ENCODE measurements around the gene CYP21A2.
"Not testable (repeated sequence)": the region's sequence is repeated elsewhere in the genome, so short reads cannot be mapped to it uniquely, and the experiment has no call there.

CYP21A2 gene

DNA sequence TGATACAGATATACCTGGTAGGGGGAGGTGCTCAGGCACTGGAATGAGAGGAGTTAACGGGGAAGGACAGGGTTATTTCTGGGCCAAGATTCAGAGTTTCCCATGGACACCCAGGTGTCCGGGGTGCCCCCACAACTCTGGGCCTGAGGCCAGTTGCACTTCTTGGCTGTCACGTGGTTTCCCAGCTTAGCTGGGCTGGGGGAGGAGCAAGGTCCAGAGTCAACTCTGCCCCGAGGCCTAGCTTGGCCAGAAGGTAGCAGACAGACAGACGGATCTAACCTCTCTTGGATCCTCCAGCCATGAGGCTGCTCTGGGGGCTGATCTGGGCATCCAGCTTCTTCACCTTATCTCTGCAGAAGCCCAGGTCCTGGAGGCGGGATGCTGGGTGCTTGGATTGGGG lies 23.7 kb upstream of the CYP21A2 start, which contains the start of gene C4B:
Gene C4B (plus strand): TSS at position 249 of the 400 bp plus-strand sequence. CDS start 51 bp downstream, at position 300.
- not testable (repeated sequence) for DNase-seq (ENCODE audit: low read depth in 2 of 2); H3K4me3 ChIP-seq (replicated peaks in 1 of 2; ENCODE audit: low read depth in 2 of 2, low read length in 2 of 2)

- not testable (repeated sequence) for DNase-seq (ENCODE audit: low read depth in 2 of 2); H3K4me3 ChIP-seq (replicated peaks in 1 of 2; ENCODE audit: low read depth in 2 of 2, low read length in 2 of 2)
Observed at GRCh38 chr6:32022100-32022499, 16.1 kb upstream of the CYP21A2 start.

- not testable (repeated sequence) for H3K4me3 ChIP-seq (replicated peaks in 1 of 2; ENCODE audit: low read depth in 2 of 2, low read length in 2 of 2); DNase-seq (ENCODE audit: low read depth in 2 of 2)
Observed at GRCh38 chr6:32028631-32029030, 9.6 kb upstream of the CYP21A2 start.

DNA sequence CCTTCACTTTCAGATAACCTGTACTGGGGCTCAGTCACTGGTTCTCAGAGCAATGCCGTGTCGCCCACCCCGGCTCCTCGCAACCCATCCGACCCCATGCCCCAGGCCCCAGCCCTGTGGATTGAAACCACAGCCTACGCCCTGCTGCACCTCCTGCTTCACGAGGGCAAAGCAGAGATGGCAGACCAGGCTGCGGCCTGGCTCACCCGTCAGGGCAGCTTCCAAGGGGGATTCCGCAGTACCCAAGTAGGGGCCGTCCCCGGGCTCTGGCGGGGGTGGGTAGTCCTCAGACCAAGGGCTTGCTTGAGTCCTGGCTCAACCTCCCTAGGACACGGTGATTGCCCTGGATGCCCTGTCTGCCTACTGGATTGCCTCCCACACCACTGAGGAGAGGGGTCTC lies 8.7 kb upstream of the CYP21A2 start:
- not testable (repeated sequence) for H3K4me3 ChIP-seq (replicated peaks in 1 of 2; ENCODE audit: low read depth in 2 of 2, low read length in 2 of 2); DNase-seq (ENCODE audit: low read depth in 2 of 2)

DNA sequence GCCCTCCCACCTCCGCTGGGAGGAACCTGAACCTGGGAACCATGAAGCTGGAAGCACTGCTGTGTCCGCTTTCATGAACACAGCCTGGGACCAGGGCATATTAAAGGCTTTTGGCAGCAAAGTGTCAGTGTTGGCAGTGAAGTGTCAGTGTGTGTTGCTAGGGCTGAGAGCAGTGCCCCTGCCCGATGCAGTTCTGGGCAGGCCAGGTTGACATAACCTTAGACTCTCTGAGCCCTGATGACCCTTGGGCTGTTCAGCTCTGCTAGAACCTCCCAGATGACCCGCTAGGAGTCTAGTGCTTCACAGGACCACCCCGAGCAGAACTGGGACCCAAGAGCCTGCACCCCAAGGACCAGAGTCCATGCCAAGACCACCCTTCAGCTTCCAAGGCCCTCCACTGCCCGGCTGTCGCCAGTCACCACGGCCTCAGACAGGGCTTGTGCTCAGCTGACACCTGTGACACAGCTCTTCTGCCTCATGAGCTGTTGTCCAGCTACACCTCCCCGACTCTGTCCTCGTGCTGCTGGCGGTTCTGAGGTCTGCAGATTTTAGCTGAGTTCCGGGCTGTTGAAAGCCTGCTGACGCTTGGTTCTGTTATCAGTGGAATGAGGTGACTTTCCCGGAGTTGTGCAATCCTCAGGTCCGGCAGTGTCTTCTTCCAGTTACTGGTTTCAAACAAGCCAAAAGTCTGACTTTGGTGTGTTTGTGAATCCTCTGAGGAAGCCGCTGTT lies 2.8 kb upstream of the CYP21A2 start:
- DNase-seq (ENCODE audit: low read depth in 2 of 2); H3K4me3 ChIP-seq (replicated peaks in 1 of 2; ENCODE audit: low read depth in 2 of 2, low read length in 2 of 2): not testable (repeated sequence)

- not testable (repeated sequence) for DNase-seq (ENCODE audit: low read depth in 2 of 2)
Observed at GRCh38 chr6:32037136-32037535, 1.1 kb upstream of the CYP21A2 start.

DNA sequence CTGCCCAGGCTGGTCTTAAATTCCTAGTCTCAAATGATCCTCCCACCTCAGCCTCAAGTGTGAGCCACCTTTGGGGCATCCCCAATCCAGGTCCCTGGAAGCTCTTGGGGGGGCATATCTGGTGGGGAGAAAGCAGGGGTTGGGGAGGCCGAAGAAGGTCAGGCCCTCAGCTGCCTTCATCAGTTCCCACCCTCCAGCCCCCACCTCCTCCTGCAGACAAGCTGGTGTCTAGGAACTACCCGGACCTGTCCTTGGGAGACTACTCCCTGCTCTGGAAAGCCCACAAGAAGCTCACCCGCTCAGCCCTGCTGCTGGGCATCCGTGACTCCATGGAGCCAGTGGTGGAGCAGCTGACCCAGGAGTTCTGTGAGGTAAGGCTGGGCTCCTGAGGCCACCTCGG lies 663 bp downstream of the CYP21A2 start:
- DNase-seq (ENCODE audit: low read depth in 2 of 2); H3K4me3 ChIP-seq (replicated peaks in 1 of 2; ENCODE audit: low read depth in 2 of 2, low read length in 2 of 2): not testable (repeated sequence)

More at GRCh38 chr6:32037136-32037535, 1.1 kb upstream of the CYP21A2 start:
- H3K4me3 ChIP-seq (replicated peaks in 1 of 2; ENCODE audit: low read depth in 2 of 2, low read length in 2 of 2), result not testable (repeated sequence)

- H3K4me3 ChIP-seq (replicated peaks in 1 of 2; ENCODE audit: low read depth in 2 of 2, low read length in 2 of 2); DNase-seq (ENCODE audit: low read depth in 2 of 2): not testable (repeated sequence)
Observed at GRCh38 chr6:32039321-32040274, 1.4 kb downstream of the CYP21A2 start.

DNA sequence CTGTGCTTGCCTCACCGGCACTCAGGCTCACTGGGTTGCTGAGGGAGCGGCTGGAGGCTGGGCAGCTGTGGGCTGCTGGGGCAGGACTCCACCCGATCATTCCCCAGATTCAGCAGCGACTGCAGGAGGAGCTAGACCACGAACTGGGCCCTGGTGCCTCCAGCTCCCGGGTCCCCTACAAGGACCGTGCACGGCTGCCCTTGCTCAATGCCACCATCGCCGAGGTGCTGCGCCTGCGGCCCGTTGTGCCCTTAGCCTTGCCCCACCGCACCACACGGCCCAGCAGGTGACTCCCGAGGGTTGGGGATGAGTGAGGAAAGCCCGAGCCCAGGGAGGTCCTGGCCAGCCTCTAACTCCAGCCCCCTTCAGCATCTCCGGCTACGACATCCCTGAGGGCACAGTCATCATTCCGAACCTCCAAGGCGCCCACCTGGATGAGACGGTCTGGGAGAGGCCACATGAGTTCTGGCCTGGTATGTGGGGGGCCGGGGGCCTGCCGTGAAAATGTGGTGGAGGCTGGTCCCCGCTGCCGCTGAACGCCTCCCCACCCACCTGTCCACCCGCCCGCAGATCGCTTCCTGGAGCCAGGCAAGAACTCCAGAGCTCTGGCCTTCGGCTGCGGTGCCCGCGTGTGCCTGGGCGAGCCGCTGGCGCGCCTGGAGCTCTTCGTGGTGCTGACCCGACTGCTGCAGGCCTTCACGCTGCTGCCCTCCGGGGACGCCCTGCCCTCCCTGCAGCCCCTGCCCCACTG lies 2.3 kb downstream of the CYP21A2 start:
- not testable (repeated sequence) for DNase-seq (ENCODE audit: low read depth in 2 of 2); H3K4me3 ChIP-seq (replicated peaks in 1 of 2; ENCODE audit: low read depth in 2 of 2, low read length in 2 of 2)

- DNase-seq (ENCODE audit: low read depth in 2 of 2); H3K4me3 ChIP-seq (replicated peaks in 1 of 2; ENCODE audit: low read depth in 2 of 2, low read length in 2 of 2): not testable (repeated sequence)
Observed at GRCh38 chr6:32041050-32041321, 2.8 kb downstream of the CYP21A2 start.

- not testable (repeated sequence) for DNase-seq (ENCODE audit: low read depth in 2 of 2); H3K4me3 ChIP-seq (replicated peaks in 1 of 2; ENCODE audit: low read depth in 2 of 2, low read length in 2 of 2)
Observed at GRCh38 chr6:32041385-32041784, 3.2 kb downstream of the CYP21A2 start.

DNA sequence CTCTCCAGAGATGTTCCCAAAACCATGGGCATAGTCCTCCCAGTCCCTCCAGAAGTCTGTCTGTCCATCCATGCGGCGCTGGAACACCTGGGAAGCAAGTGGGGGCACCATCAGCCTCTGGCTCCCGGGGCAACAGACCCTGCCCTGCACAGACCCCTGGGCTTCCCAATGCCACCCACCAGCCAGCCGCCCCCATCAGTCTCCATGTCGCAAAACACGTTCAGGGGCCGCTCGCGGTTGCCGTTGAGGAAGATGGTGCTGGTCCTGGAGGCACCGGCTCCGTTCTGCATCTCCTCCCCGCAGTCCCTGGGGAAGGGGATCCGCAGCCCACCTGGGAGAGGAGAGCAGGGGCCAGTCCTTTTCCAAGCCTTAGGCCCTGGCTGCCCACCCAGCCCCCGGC lies 4.1 kb downstream of the CYP21A2 start:
- H3K4me3 ChIP-seq (replicated peaks in 1 of 2; ENCODE audit: low read depth in 2 of 2, low read length in 2 of 2), result not testable (repeated sequence)

DNA sequence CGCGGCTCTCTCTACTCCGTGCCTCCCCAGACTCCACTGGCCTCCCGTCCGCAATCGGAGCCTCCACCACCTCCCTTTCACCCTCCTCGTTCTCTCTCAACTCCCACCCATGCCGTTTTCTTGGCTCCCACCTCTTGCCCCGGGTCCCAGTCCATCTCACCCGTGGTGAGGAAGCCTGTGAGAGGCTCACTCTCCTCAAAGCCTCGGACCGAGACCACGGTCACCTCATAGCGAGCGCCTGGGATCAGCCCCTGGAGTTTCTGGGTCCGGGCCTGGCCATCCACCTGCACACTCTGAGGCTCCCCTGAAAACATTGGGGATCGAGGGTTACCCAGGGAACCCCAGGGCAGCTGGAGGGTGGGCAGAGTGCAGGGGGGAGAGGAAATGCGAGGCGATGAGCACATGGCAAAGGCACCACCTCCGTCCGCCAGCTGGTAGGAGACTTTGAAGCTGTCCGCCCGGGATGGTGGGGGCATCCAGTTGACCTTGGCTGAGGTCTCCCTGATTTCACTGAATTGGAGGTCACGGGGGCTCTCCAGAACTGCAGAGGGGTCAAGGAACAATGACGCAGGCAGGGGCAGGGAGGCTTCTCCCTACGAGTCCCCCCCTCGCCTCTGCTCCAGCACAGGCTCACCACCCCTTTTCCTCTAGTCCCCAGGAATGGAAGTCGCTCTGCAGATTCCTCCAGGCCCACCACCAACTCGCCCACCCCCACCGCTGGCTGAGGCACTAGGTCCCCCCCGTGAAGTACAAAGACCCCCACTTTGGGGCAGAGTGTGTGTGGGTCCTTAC lies 5.6 kb downstream of the CYP21A2 start:
- H3K4me3 ChIP-seq (replicated peaks in 1 of 2; ENCODE audit: low read depth in 2 of 2, low read length in 2 of 2); DNase-seq (ENCODE audit: low read depth in 2 of 2): not testable (repeated sequence)

More for the DNA sequence above, 4.1 kb downstream of the CYP21A2 start:
- DNase-seq (ENCODE audit: low read depth in 2 of 2), result not testable (repeated sequence)

GRCh38 chr6:32044916-32045315 lies 6.7 kb downstream of the CYP21A2 start:
- DNase-seq (ENCODE audit: low read depth in 2 of 2); H3K4me3 ChIP-seq (replicated peaks in 1 of 2; ENCODE audit: low read depth in 2 of 2, low read length in 2 of 2): not testable (repeated sequence)
